ENCODE measurements around the gene REC8. TPM values are rescaled to one million over a fixed set of nuclear protein-coding genes. Genes with fewer than 3 reads are reported as not detected.

REC8 gene
- total and polyA plus RNA-seq, 2 of the 13 experiments (the other 11 are each of a cell fraction or from before 2014, with no cell fraction given), result 3.4 to 14.7 TPM

DNA sequence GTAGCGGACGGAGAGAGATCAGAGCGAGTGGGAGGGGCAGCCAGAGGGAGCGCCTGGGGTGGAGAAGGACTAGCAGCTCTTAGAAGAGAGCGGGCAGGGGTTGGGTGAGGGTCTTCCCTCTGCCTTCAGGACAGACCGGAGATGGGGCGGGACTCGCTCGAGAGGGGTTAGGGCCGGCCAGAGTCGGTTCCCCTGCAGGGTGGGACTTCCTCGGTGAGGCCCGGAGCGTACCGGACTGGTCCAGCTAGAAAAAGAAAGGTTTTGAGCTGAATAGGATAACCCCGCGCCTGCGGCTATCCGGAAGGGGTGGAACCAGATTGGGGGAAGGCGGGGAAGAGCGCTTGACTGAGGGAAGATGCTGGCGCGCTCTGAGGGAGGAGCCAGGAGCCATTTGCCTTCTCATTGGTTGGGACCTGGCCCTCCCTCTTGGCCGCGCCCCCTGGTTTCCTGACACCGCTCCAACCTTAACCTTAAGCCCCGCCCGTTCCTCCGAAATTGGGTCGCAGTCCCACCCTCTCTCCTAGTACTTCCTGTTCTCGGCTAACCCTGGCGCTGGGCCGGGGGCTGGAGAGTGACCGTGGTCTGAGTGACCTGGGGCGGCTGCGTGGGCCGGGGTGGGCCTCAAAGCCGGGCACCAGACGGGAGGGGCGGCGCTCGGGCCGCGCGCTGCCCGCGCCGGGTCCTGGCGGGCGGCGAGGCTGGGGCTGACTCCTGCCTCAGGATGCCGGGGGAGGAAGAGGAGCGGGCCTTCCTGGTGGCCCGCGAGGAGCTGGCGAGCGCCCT is 24.7 kb upstream of the REC8 start, which contains the start of gene RNF31 (continued):
- no peak for TF ChIP-seq ARID4A (CRISPR knock-in tag; IDR thresholded peaks at IDR 0.05; ENCODE audit: borderline replicate concordance)
- no peak for TF ChIP-seq MAFF (IDR thresholded peaks at IDR 0.05; ENCODE audit: low read depth, low read length)
- TF ChIP-seq HOXD1 (CRISPR knock-in tag; IDR thresholded peaks at IDR 0.05), result peak; percentile 12
- peak; percentile 46 for TF ChIP-seq ZNF331 (CRISPR knock-in tag; IDR thresholded peaks at IDR 0.05)
- TF ChIP-seq ZUFSP (CRISPR knock-in tag; IDR thresholded peaks at IDR 0.05; ENCODE audit: borderline replicate concordance), result no peak
- 0 out of 2 replicates have a peak, but pooled peaks have one; percentile 88 for TF ChIP-seq ZNF597 (CRISPR knock-in tag; IDR thresholded peaks at IDR 0.05)
- TF ChIP-seq ZNF550 (CRISPR knock-in tag; IDR thresholded peaks at IDR 0.05; ENCODE audit: borderline replicate concordance), result peak; percentile 99
- no peak; the same call in 1 of the 2 replicates for TF ChIP-seq AKAP8 (CRISPR knock-in tag; IDR thresholded peaks at IDR 0.05)
- TF ChIP-seq ZMAT3 (CRISPR knock-in tag; conservative IDR thresholded peaks at IDR 0.05), result peak; percentile 10
- TF ChIP-seq ZSCAN20 (CRISPR knock-in tag; IDR thresholded peaks at IDR 0.05; ENCODE audit: borderline replicate concordance), result peak; percentile 89; the same call in 1 of the 2 replicates
- TF ChIP-seq, protein P1, sequence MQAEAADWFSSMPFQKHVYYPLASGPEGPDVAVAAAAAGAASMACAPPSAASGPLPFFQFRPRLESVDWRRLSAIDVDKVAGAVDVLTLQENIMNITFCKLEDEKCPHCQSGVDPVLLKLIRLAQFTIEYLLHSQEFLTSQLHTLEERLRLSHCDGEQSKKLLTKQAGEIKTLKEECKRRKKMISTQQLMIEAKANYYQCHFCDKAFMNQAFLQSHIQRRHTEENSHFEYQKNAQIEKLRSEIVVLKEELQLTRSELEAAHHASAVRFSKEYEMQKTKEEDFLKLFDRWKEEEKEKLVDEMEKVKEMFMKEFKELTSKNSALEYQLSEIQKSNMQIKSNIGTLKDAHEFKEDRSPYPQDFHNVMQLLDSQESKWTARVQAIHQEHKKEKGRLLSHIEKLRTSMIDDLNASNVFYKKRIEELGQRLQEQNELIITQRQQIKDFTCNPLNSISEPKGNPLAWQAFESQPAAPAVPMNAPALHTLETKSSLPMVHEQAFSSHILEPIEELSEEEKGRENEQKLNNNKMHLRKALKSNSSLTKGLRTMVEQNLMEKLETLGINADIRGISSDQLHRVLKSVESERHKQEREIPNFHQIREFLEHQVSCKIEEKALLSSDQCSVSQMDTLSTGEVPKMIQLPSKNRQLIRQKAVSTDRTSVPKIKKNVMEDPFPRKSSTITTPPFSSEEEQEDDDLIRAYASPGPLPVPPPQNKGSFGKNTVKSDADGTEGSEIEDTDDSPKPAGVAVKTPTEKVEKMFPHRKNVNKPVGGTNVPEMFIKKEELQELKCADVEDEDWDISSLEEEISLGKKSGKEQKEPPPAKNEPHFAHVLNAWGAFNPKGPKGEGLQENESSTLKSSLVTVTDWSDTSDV (CRISPR knock-in tag; IDR thresholded peaks at IDR 0.05), result no peak
- TF ChIP-seq FOXA3 (CRISPR knock-in tag; IDR thresholded peaks at IDR 0.05), result no peak
- no peak for TF ChIP-seq FOXC1 (CRISPR knock-in tag; IDR thresholded peaks at IDR 0.05; ENCODE audit: borderline replicate concordance)
- TF ChIP-seq ZNF768 (CRISPR knock-in tag; IDR thresholded peaks at IDR 0.05), result 0 out of 2 replicates have a peak, but pooled peaks have one; percentile 23
- TF ChIP-seq MYC (CRISPR knock-in tag; IDR thresholded peaks at IDR 0.05; ENCODE audit: borderline replicate concordance), result no peak; the same call in 1 of the 2 replicates
- TF ChIP-seq PRMT3 (CRISPR knock-in tag; IDR thresholded peaks at IDR 0.05; ENCODE audit: borderline replicate concordance, low read depth), result no peak
- TF ChIP-seq, protein P2, sequence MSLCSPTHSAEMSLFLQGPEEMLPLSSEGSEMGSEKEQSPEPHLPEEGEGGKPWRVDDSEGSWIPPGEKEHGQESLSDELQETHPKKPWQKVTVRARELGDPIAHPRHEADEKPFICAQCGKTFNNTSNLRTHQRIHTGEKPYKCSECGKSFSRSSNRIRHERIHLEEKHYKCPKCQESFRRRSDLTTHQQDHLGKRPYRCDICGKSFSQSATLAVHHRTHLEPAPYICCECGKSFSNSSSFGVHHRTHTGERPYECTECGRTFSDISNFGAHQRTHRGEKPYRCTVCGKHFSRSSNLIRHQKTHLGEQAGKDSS (CRISPR knock-in tag; IDR thresholded peaks at IDR 0.05; ENCODE audit: borderline replicate concordance, low read depth), result no peak; the same call in 1 of the 2 replicates

Measured in HepG2 (cell line).